Mammary epithelial cell (primary cell): ENCODE data around the gene SLFNL1.

ENCODE experiments used
- CTCF ChIP-seq, 2 donors: IDR thresholded peaks in 1 of 2; conservative IDR thresholded peaks in 1 of 2; 2 replicates each; pipeline ENCODE4 v1.5.1; 2011 to 2012; ENCODE audit warnings: inconsistent platforms in 2 of 2, low read length in 2 of 2, mild to moderate bottlenecking in 2 of 2, control low read depth in 1 of 2, low read depth in 1 of 2; ENCODE audit not compliant: insufficient read depth in 1 of 2; ENCODE audit errors: extremely low read depth in 1 of 2
- EZH2 ChIP-seq: IDR thresholded peaks from 2 replicates; pipeline ENCODE4 v1.6.1; 2012; ENCODE audit warnings: low read length, inconsistent platforms, borderline replicate concordance

- TF ChIP-seq CTCF (conservative IDR thresholded peaks at IDR 0.05 in 1 of 2, IDR thresholded peaks at IDR 0.05 in 1 of 2; ENCODE audit: extremely low read depth in 1 of 2, insufficient read depth in 1 of 2, low read depth in 1 of 2, low read length in 2 of 2) = no peak
- TF ChIP-seq EZH2 = no peak
Measured at GRCh38 chr1:41022424-41022823, 899 bp upstream of the SLFNL1 start.
